Endothelial cell of umbilical vein (primary cell): ENCODE results near the gene TLN1. TPM values are rescaled to one million over a fixed set of nuclear protein-coding genes. Genes with fewer than 3 reads are reported as not detected.

Experiments
- BruUV-seq: library from RNA; stranded (reverse); fragments of 400-500 nt; replicated peaks from 2 replicates; lab custom pipeline; 2021; lab: Mats Ljungman, UMichigan
- CTCF ChIA-PET: fragments of 300-600, 350-600 bp; sonication (Branson Sonifier 250); formaldehyde crosslinking; loops from one replicate; lab custom pipeline; 2021; ENCODE audit warnings: antibody characterized with exemption, inconsistent platforms; lab: Charles Lee
- POLR2A ChIA-PET: fragments of 300-600, 350-600 bp; sonication (Branson Sonifier 250); formaldehyde crosslinking; loops from one replicate; lab custom pipeline; 2021; ENCODE audit warnings: antibody characterized with exemption, inconsistent platforms; lab: Charles Lee
- DNase-seq: peaks from one replicate; pipeline ENCODE4 v3.0.0-alpha.2; 2011; ENCODE audit warnings: low read depth, low spot score
- FAIRE-seq: peaks from 2 replicates; lab custom pipeline; 2011; peaks lifted over from hg19 to GRCh38; lab: Jason Lieb, UNC
- H2AFZ ChIP-seq: 2 replicates; pipeline ENCODE4 v1.6.0; 2012; ENCODE audit warnings: low read depth, low read length, control low read depth, inconsistent platforms
- H3K27ac ChIP-seq: 2 replicates; pipeline ENCODE4 v1.5.1; 2011; ENCODE audit warnings: low read depth, mild to moderate bottlenecking, control low read depth, low read length, moderate library complexity; ENCODE audit not compliant: insufficient read depth
- H3K27me3 ChIP-seq, 2 experiments: 2 replicates each; pipeline versions ENCODE4 v1.6.0 to v1.6.1; 2011; ENCODE audit warnings: low read length in 2 of 2, mixed read lengths in 1 of 2; ENCODE audit not compliant: control insufficient read depth in 2 of 2, insufficient read depth in 2 of 2
- H3K36me3 ChIP-seq, 2 experiments: 2 replicates in 1 of 2; 3 replicates in 1 of 2; pipeline ENCODE4 v1.5.1; 2011; ENCODE audit warnings: low read length in 2 of 2, mild to moderate bottlenecking in 1 of 2, moderate library complexity in 1 of 2; ENCODE audit not compliant: control insufficient read depth in 2 of 2, insufficient read depth in 2 of 2; ENCODE audit errors: extremely low read depth in 1 of 2
- H3K4me1 ChIP-seq: 3 replicates; pipeline ENCODE4 v1.5.1; 2011; ENCODE audit warnings: mild to moderate bottlenecking, low read length; ENCODE audit not compliant: control insufficient read depth, insufficient read depth; ENCODE audit errors: extremely low read depth
- H3K4me2 ChIP-seq: 2 replicates; pipeline ENCODE4 v1.6.1; 2011; ENCODE audit warnings: low read length, control low read depth, mixed read lengths; ENCODE audit not compliant: insufficient read depth
- H3K4me3 ChIP-seq, 3 experiments: fragments of 200-600 bp in 1 of 3; sonication (generic), shearing (Covaris generic) in 1 of 3; replicated peaks in 1 of 3; 2 replicates each; pipeline ENCODE4 v1.5.1; 2011 to 2016; ENCODE audit warnings: control low read depth in 3 of 3, low read length in 3 of 3, mild to moderate bottlenecking in 2 of 3, inconsistent platforms in 1 of 3, low read depth in 1 of 3, moderate library complexity in 1 of 3; ENCODE audit not compliant: insufficient read depth in 1 of 3
- H3K79me2 ChIP-seq: 2 replicates; pipeline ENCODE4 v1.6.0; 2012; ENCODE audit warnings: low read length, inconsistent platforms; ENCODE audit not compliant: control insufficient read depth, insufficient read depth
- H3K9ac ChIP-seq: replicated peaks from 2 replicates; pipeline ENCODE3; 2011; ENCODE audit warnings: low read length, control low read depth; ENCODE audit not compliant: insufficient read depth; ENCODE audit errors: extremely low read depth
- H3K9me1 ChIP-seq: replicated peaks from 3 replicates; pipeline ENCODE4 v1.6.0; 2011; ENCODE audit warnings: mild to moderate bottlenecking, low read length; ENCODE audit not compliant: control insufficient read depth, insufficient read depth; ENCODE audit errors: extremely low read depth
- H3K9me3 ChIP-seq: replicated peaks from 2 replicates; pipeline ENCODE4 v1.5.1; 2012; ENCODE audit warnings: low read length, inconsistent platforms; ENCODE audit not compliant: control insufficient read depth, insufficient read depth
- H4K20me1 ChIP-seq: replicated peaks from 2 replicates; pipeline ENCODE3; 2011; ENCODE audit warnings: mild to moderate bottlenecking, low read length; ENCODE audit not compliant: control insufficient read depth, insufficient read depth; ENCODE audit errors: extremely low read depth
- EZH2 ChIP-seq: IDR thresholded peaks from 2 replicates; pipeline ENCODE4 v1.6.1; 2012; ENCODE audit warnings: borderline replicate concordance, low read depth, mild to moderate bottlenecking, moderate library complexity, low read length, inconsistent platforms; ENCODE audit not compliant: severe bottlenecking
- FOS ChIP-seq: IDR thresholded peaks from 2 replicates; pipeline ENCODE4 v1.6.1; 2011; ENCODE audit warnings: mild to moderate bottlenecking, low read length, moderate library complexity, borderline replicate concordance; ENCODE audit not compliant: insufficient read depth
- GATA2 ChIP-seq: IDR thresholded peaks from 2 replicates; pipeline ENCODE4 v1.7.0; 2011; ENCODE audit warnings: low read depth, mild to moderate bottlenecking, moderate library complexity, mixed read lengths, low read length; ENCODE audit not compliant: insufficient read length, insufficient read depth
- JUN ChIP-seq: IDR thresholded peaks from 2 replicates; pipeline ENCODE4 v1.6.1; 2011; ENCODE audit warnings: borderline replicate concordance, low read depth; ENCODE audit not compliant: insufficient read length, insufficient read depth
- MYC ChIP-seq: IDR thresholded peaks from one replicate; pipeline ENCODE4 v1.6.1; 2011; ENCODE audit warnings: mild to moderate bottlenecking, low read depth, low read length
- POLR2A ChIP-seq: IDR thresholded peaks from 2 replicates; pipeline ENCODE4 v1.6.1; 2012; ENCODE audit warnings: low read depth, mild to moderate bottlenecking, control low read depth, low read length
- POLR2AphosphoS5 ChIP-seq: IDR thresholded peaks from 2 replicates; pipeline ENCODE4 v1.6.1; 2012; ENCODE audit warnings: low read depth, mild to moderate bottlenecking, control low read depth, low read length, moderate library complexity; ENCODE audit not compliant: insufficient read depth
- dilution Hi-C: fragments of 300-500 bp; cut with MboI; formaldehyde crosslinking; loops from one replicate; pipeline ENCODE4 v1.15.0; 2019; ENCODE audit warnings: low sequenced_read_pairs; ENCODE audit not compliant: extremely low pct_ligation_motif_present
- intact Hi-C: fragments of 100-400 bp; cut with micrococcal nuclease; formaldehyde crosslinking; loops from one replicate; pipeline ENCODE4 v1.10.0; 2022
- polyA plus RNA-seq, 4 experiments: library from polyadenylated mRNA; depleted of rRNA in 3 of 4; stranded (reverse) in 3 of 4; unstranded in 1 of 4; fragments of >200 nt; gene quantifications; 2 replicates each; pipeline versions ENCODE4 v1.2.1 to v1.2.3, GENCODE V29; 2011 to 2012; ENCODE audit warnings: missing spikeins in 1 of 4
- total RNA-seq: library from RNA; stranded (reverse); gene quantifications from 2 replicates; pipeline ENCODE4 v1.2.3, GENCODE V29; 2021
- TF ChIP-seq, protein P1 (sequence below): IDR thresholded peaks from 2 replicates; pipeline ENCODE4 v1.6.1; 2011; ENCODE audit not compliant: insufficient read depth, insufficient read length
- TF ChIP-seq, protein P2 (sequence below), 2 donors: IDR thresholded peaks; 1 replicate in 1 of 2; 2 replicates in 1 of 2; pipeline ENCODE4 v1.5.1; 2011; ENCODE audit warnings: low read length in 2 of 2, mild to moderate bottlenecking in 2 of 2, moderate library complexity in 2 of 2, control low read depth in 1 of 2, inconsistent platforms in 1 of 2, low read depth in 1 of 2; ENCODE audit not compliant: insufficient read depth in 1 of 2; ENCODE audit errors: extremely low read depth in 1 of 2

Gene TLN1
- total and polyA plus RNA-seq, 2 donors (not counting 3 experiments of a cell fraction or from before 2014, with no cell fraction given) = 120 to 450 TPM

DNA sequence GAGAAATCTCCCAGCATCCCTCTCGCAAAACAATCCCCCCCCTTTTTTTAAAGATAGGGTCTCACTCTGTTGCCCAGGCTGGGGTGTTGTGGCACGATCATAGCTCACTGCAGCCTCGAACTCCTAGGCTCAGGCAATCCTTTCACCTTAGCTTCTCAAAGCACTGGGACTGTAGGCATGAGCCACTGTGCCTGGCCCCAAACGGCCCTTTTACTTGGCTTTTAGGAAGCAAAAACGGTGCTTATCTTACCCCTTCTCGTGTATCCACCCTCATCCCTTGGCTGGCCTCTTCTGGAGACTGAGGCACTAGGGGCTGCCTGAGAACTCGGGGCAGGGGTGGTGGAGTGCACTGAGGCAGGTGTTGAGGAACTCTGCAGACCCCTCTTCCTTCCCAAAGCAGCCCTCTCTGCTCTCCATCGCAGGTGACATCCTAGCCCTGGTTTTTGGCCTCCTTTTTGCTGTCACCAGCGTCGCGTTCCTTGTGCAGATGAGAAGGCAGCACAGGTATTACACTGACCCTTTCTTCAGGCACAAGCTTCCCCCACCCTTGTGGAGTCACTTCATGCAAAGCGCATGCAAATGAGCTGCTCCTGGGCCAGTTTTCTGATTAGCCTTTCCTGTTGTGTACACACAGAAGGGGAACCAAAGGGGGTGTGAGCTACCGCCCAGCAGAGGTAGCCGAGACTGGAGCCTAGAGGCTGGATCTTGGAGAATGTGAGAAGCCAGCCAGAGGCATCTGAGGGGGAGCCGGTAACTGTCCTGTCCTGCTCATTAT is 51.5 kb downstream of the TLN1 start:
- ChIA-PET CTCF (interaction anchor here (0.6 to 1.8 kb wide), 5 partner anchors 8 to 77 kb away, joined by 3 to 9 read pairs (median 3); partner anchors contain the start of gene ARHGEF39), POLR2A (interaction anchor here (1.1 kb wide), 1 partner anchor 10 kb away, joined by 4 read pairs; no protein-coding TSS in a partner anchor)
- Histone ChIP-seq H3K27me3 (no peaks in the 10 kb centered on the region), H3K9me3 (no peaks in the 10 kb centered on the region), H4K20me1 (no peaks in the 10 kb centered on the region), H3K4me1 (peaks cover 5% of the 10 kb centered on the region), H2AFZ (no peak overlapping the region), H3K36me3 (peaks cover 8 to 22% of the 10 kb centered on the region in 2 experiments), H3K9ac (no peak overlapping the region), H3K27ac (no peak overlapping the region), H3K9me1 (no peaks in the 10 kb centered on the region), H3K79me2 (no peaks in the 10 kb centered on the region), H3K4me3 (no peak overlapping the region), H3K4me2 (no peak overlapping the region)
- no TSS peak for BruUV-seq
- dilution Hi-C loops (no loop called here), intact Hi-C loops (no loop called here)
- TF ChIP-seq POLR2AphosphoS5 (no peak), JUN (no peak), FOS (no peak), GATA2 (no peak), POLR2A (no peak), MYC (no peak), EZH2 (no peak)
- TF ChIP-seq, protein P1, sequence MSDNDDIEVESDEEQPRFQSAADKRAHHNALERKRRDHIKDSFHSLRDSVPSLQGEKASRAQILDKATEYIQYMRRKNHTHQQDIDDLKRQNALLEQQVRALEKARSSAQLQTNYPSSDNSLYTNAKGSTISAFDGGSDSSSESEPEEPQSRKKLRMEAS = no peak
- TF ChIP-seq, protein P2, sequence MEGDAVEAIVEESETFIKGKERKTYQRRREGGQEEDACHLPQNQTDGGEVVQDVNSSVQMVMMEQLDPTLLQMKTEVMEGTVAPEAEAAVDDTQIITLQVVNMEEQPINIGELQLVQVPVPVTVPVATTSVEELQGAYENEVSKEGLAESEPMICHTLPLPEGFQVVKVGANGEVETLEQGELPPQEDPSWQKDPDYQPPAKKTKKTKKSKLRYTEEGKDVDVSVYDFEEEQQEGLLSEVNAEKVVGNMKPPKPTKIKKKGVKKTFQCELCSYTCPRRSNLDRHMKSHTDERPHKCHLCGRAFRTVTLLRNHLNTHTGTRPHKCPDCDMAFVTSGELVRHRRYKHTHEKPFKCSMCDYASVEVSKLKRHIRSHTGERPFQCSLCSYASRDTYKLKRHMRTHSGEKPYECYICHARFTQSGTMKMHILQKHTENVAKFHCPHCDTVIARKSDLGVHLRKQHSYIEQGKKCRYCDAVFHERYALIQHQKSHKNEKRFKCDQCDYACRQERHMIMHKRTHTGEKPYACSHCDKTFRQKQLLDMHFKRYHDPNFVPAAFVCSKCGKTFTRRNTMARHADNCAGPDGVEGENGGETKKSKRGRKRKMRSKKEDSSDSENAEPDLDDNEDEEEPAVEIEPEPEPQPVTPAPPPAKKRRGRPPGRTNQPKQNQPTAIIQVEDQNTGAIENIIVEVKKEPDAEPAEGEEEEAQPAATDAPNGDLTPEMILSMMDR (IDR thresholded peaks at IDR 0.05; ENCODE audit: extremely low read depth in 1 of 2, insufficient read depth in 1 of 2, low read depth in 1 of 2, low read length in 2 of 2) = no peak
- FAIRE-seq (no peak), DNase-seq (no peak)
